Prostate gland (tissue), 2 donors: ENCODE data around the gene ZNF213. TPM values are rescaled to one million over a fixed set of nuclear protein-coding genes. Genes with fewer than 3 reads are reported as not detected.
A peak's percentile ranks its signal among the peaks of the same experiment; 100 is the strongest.

Experiments
- DNase-seq: peaks from one replicate; pipeline ENCODE4 v3.0.0-alpha.2; 2019; ENCODE audit warnings: low spot score
- H3K27ac ChIP-seq, 2 donors: fragments of 200-600 bp; sonication (generic); 2 replicates each; pipeline ENCODE4 v1.5.1; 2017 to 2019
- H3K27me3 ChIP-seq: fragments of 200-600 bp; sonication (generic); replicated peaks from 2 replicates; pipeline ENCODE4 v1.5.1; 2019; ENCODE audit not compliant: insufficient read depth
- H3K36me3 ChIP-seq, 2 donors: fragments of 200-600 bp; sonication (generic); 1 replicate in 1 of 2; 2 replicates in 1 of 2; pipeline versions ENCODE4 v1.5.1 to v1.8.1; 2017 to 2019
- H3K4me1 ChIP-seq: fragments of 200-600 bp; sonication (generic); replicated peaks from 2 replicates; pipeline ENCODE4 v1.5.1; 2019
- H3K4me3 ChIP-seq, 2 donors: fragments of 200-600 bp; sonication (generic); 2 replicates each; pipeline ENCODE4 v1.5.1; 2017 to 2019
- H3K9me3 ChIP-seq: fragments of 200-600 bp; sonication (generic); 2 replicates; pipeline ENCODE4 v1.5.1; 2017
- CTCF ChIP-seq, 4 experiments: fragments of 200-600 bp in 2 of 4; fragments of 450-650 bp in 2 of 4; sonication (generic) in 2 of 4; IDR thresholded peaks; 1 replicate in 3 of 4; 2 replicates in 1 of 4; pipeline ENCODE4 v1.5.1; 2016 to 2019; ENCODE audit warnings: antibody characterized with exemption in 4 of 4, mild to moderate bottlenecking in 2 of 4, moderate library complexity in 2 of 4
- POLR2A ChIP-seq: fragments of 450-650 bp; IDR thresholded peaks from one replicate; pipeline ENCODE4 v1.6.1; 2016; ENCODE audit warnings: antibody characterized with exemption, mild to moderate bottlenecking
- POLR2AphosphoS5 ChIP-seq: sonication (generic); formaldehyde crosslinking; IDR thresholded peaks from one replicate; pipeline ENCODE4 v1.6.1; 2017; ENCODE audit warnings: antibody characterized with exemption
- WGBS: methylation state at CpG from one replicate; pipeline ENCODE4 v1.1.5; 2018; 5-methylcytosine and 5-hydroxymethylcytosine counted together
- intact Hi-C: fragments of 100-400 bp; cut with DNase I; formaldehyde crosslinking; loops from one replicate; pipeline ENCODE4 v1.14.2; 2022
- total RNA-seq, 2 donors: library from RNA; depleted of rRNA; stranded (reverse); fragments of >200 nt; gene quantifications; one replicate each; pipeline ENCODE4 v1.1.0, GENCODE V29; 2016

ZNF213 gene
- total RNA-seq, 2 donors from 2014 or later, result 18.4 to 28.1 TPM

GRCh38 chr16:3121851-3122467, 12.9 kb upstream of the ZNF213 start:
- intact Hi-C loops, result no loop called here
- Histone ChIP-seq H3K36me3 (peaks cover 6% of the 10 kb centered on the region in 2 donors), H3K27ac (no peak overlapping the region), H3K4me1 (peaks cover 5% of the 10 kb centered on the region), H3K9me3 (no peaks in the 10 kb centered on the region), H3K27me3 (no peaks in the 10 kb centered on the region), H3K4me3 (no peak overlapping the region)
- no peak for TF ChIP-seq POLR2AphosphoS5
- no peak for TF ChIP-seq CTCF (IDR thresholded peaks at IDR 0.05)
- no peak for TF ChIP-seq POLR2A
- no peak for DNase-seq
- 72% methylated on average over 7 of the region's 7 CpGs for WGBS

- no peaks in the 10 kb centered on the region for H3K9me3 ChIP-seq
- H3K36me3 ChIP-seq, result peaks cover 6% of the 10 kb centered on the region in 2 donors
- no peaks in the 10 kb centered on the region for H3K27me3 ChIP-seq
- no peak for TF ChIP-seq CTCF (IDR thresholded peaks at IDR 0.05)
- no peak for TF ChIP-seq POLR2A
- TF ChIP-seq POLR2AphosphoS5, result no peak
- DNase-seq, result no peak
- intact Hi-C loops, result no loop called here
- peaks cover 5% of the 10 kb centered on the region for H3K4me1 ChIP-seq
- 65% methylated on average over 8 of the region's 8 CpGs for WGBS
- no peak overlapping the region for H3K4me3 ChIP-seq
- H3K27ac ChIP-seq, result no peak overlapping the region
These were observed 11.8 kb upstream of the ZNF213 start for GRCh38 chr16:3122926-3123570.

GRCh38 chr16:3123986-3124886, 10.6 kb upstream of the ZNF213 start:
- WGBS, result under 1% methylated on average over 66 of the region's 72 CpGs
- Histone ChIP-seq H3K4me1 (peaks cover 8% of the 10 kb centered on the region), H3K4me3 (peak overlapping the region; percentile 52 to 57), H3K9me3 (no peaks in the 10 kb centered on the region), H3K36me3 (peaks cover 6% of the 10 kb centered on the region in 2 donors), H3K27ac (peak overlapping the region; percentile 73 to 78), H3K27me3 (no peaks in the 10 kb centered on the region)
- peak; percentile 96 for DNase-seq
- intact Hi-C loops, result no loop called here
- TF ChIP-seq CTCF (IDR thresholded peaks at IDR 0.05) (peak in 2 of 4 experiments; percentile 6 to 36), POLR2AphosphoS5 (peak; percentile 88), POLR2A (peak; percentile 68)

GRCh38 chr16:3127745-3128144, 7.1 kb upstream of the ZNF213 start:
- no peak for DNase-seq
- WGBS, result 55% methylated on average over 6 of the region's 6 CpGs
- Histone ChIP-seq H3K36me3 (no peaks in the 10 kb centered on the region), H3K27ac (no peak overlapping the region), H3K27me3 (no peaks in the 10 kb centered on the region), H3K4me1 (peaks cover 8% of the 10 kb centered on the region), H3K9me3 (no peaks in the 10 kb centered on the region), H3K4me3 (no peak overlapping the region)
- intact Hi-C loops, result loop anchor here (5.0 kb wide), 1 partner anchor 70 kb away; no protein-coding TSS in a partner anchor
- TF ChIP-seq POLR2A (no peak), CTCF (IDR thresholded peaks at IDR 0.05) (no peak), POLR2AphosphoS5 (no peak)
